Neural progenitor cell (in vitro differentiated cells): Measurements from ENCODE around the gene POU2F2. TPM values are rescaled to one million over a fixed set of nuclear protein-coding genes. Genes with fewer than 3 reads are reported as not detected.
A peak's percentile ranks its signal among the peaks of the same experiment; 100 is the strongest.

ENCODE experiments used
- DNase-seq: peaks from one replicate; pipeline ENCODE4 v3.0.0-alpha.2; 2016; ENCODE audit warnings: low spot score
- H2AFZ ChIP-seq: fragments of 200-600 bp; sonication (generic); replicated peaks from 2 replicates; pipeline ENCODE4 v1.6.1; 2016; ENCODE audit warnings: antibody characterized with exemption
- H3F3A ChIP-seq: fragments of 200-600 bp; sonication (generic); 2 replicates; pipeline ENCODE4 v1.6.1; 2016; ENCODE audit warnings: antibody characterized with exemption, low read depth
- H3K27ac ChIP-seq: fragments of 200-600 bp; sonication (generic); 2 replicates; pipeline ENCODE4 v1.5.1; 2016; ENCODE audit warnings: mild to moderate bottlenecking
- H3K27me3 ChIP-seq: fragments of 200-600 bp; sonication (generic); 2 replicates; pipeline ENCODE4 v1.6.1; 2016; ENCODE audit warnings: mild to moderate bottlenecking, moderate library complexity
- H3K36me3 ChIP-seq: fragments of 200-600 bp; sonication (generic); 2 replicates; pipeline ENCODE4 v1.5.1; 2016
- H3K4me1 ChIP-seq: fragments of 200-600 bp; sonication (generic); 2 replicates; pipeline ENCODE4 v1.6.1; 2016; ENCODE audit warnings: mixed run types
- H3K4me2 ChIP-seq: fragments of 200-600 bp; sonication (generic); 2 replicates; pipeline ENCODE4 v1.6.1; 2016
- H3K4me3 ChIP-seq: fragments of 200-600 bp; sonication (generic); 2 replicates; pipeline ENCODE4 v1.5.1; 2016
- H3K79me2 ChIP-seq: fragments of 200-600 bp; sonication (generic); 2 replicates; pipeline ENCODE4 v1.6.1; 2016; ENCODE audit warnings: low read depth
- H3K9ac ChIP-seq: fragments of 200-600 bp; sonication (generic); 2 replicates; pipeline ENCODE4 v1.6.1; 2016
- H3K9me3 ChIP-seq: fragments of 200-600 bp; sonication (generic); 2 replicates; pipeline ENCODE4 v1.5.1; 2016; ENCODE audit warnings: low read depth
- H4K20me1 ChIP-seq: fragments of 200-600 bp; sonication (generic); 2 replicates; pipeline ENCODE4 v1.6.1; 2016; ENCODE audit warnings: low read depth
- H3K27ac Mint-ChIP-seq: 3 replicates; pipeline ENCODE4 v1.8.0; 2021; ENCODE audit warnings: mixed read lengths
- H3K27me3 Mint-ChIP-seq: 2 replicates; pipeline ENCODE4 v1.8.0; 2022; ENCODE audit warnings: low read depth, mild to moderate bottlenecking, inconsistent platforms, moderate library complexity, mixed read lengths; ENCODE audit not compliant: insufficient read depth
- H3K36me3 Mint-ChIP-seq: 3 replicates; pipeline ENCODE4 v1.8.0; 2021; ENCODE audit warnings: mixed read lengths
- H3K4me1 Mint-ChIP-seq: 3 replicates; pipeline ENCODE4 v1.8.0; 2021; ENCODE audit warnings: mixed read lengths
- H3K4me3 Mint-ChIP-seq: 3 replicates; pipeline ENCODE4 v1.8.0; 2021; ENCODE audit warnings: mild to moderate bottlenecking, moderate library complexity, mixed read lengths
- H3K9me3 Mint-ChIP-seq: 3 replicates; pipeline ENCODE4 v1.8.0; 2020; ENCODE audit warnings: mixed read lengths
- EZH2 ChIP-seq: fragments of 200-600 bp; sonication (generic); IDR thresholded peaks from 2 replicates; pipeline ENCODE4 v1.6.1; 2017; ENCODE audit warnings: antibody characterized with exemption, mild to moderate bottlenecking, moderate library complexity
- EZH2phosphoT487 ChIP-seq: fragments of 200-600 bp; sonication (generic); IDR thresholded peaks from 2 replicates; pipeline ENCODE4 v1.6.1; 2017; ENCODE audit warnings: antibody characterized with exemption
- total RNA-seq: library from RNA; depleted of rRNA; stranded (reverse); fragments of >200 nt; gene quantifications from 2 replicates; pipeline ENCODE4 v1.2.3, GENCODE V29; 2015; ENCODE audit warnings: low replicate concordance
- TF ChIP-seq, protein P1 (sequence below): fragments of 200-600 bp; sonication (generic); IDR thresholded peaks from 2 replicates; pipeline ENCODE4 v1.5.1; 2017; ENCODE audit warnings: antibody characterized with exemption, mild to moderate bottlenecking

The POU2F2 gene
- total RNA-seq, 1 donor from 2014 or later: 0.69 TPM

DNA sequence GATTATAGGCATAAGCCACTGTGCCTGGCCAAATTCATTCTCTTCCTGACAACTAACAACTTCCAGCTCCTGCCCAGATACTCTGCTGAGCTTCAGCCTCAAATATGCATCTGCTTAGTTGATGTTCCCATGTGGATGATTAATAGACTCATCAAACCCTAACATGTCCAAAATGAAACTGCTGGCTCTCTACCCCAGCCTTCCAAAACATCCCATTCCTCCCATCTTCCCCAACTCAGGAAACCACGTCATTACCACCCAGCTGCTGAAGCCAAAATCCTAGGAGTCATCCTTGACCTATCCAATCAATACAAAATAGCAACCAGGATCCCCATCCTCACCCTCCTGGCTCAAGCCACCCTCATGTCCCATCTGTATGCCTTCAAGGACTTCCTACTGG, 20.9 kb downstream of the POU2F2 start:
- Histone ChIP-seq H2AFZ (no peak overlapping the region), H3F3A (no peaks in the 10 kb centered on the region), H3K4me2 (no peak overlapping the region), H3K4me3 (no peak overlapping the region), H3K9me3 (no peaks in the 10 kb centered on the region), H4K20me1 (no peaks in the 10 kb centered on the region), H3K9ac (no peak overlapping the region), H3K27me3 (no peaks in the 10 kb centered on the region), H3K4me1 (no peaks in the 10 kb centered on the region), H3K79me2 (no peaks in the 10 kb centered on the region), H3K27ac (no peak overlapping the region), H3K36me3 (no peaks in the 10 kb centered on the region)
- TF ChIP-seq EZH2phosphoT487: no peak
- TF ChIP-seq EZH2: no peak
- TF ChIP-seq, protein P1, sequence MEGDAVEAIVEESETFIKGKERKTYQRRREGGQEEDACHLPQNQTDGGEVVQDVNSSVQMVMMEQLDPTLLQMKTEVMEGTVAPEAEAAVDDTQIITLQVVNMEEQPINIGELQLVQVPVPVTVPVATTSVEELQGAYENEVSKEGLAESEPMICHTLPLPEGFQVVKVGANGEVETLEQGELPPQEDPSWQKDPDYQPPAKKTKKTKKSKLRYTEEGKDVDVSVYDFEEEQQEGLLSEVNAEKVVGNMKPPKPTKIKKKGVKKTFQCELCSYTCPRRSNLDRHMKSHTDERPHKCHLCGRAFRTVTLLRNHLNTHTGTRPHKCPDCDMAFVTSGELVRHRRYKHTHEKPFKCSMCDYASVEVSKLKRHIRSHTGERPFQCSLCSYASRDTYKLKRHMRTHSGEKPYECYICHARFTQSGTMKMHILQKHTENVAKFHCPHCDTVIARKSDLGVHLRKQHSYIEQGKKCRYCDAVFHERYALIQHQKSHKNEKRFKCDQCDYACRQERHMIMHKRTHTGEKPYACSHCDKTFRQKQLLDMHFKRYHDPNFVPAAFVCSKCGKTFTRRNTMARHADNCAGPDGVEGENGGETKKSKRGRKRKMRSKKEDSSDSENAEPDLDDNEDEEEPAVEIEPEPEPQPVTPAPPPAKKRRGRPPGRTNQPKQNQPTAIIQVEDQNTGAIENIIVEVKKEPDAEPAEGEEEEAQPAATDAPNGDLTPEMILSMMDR: no peak
- H3K27me3 Mint-ChIP-seq: peaks cover 6% of the 10 kb centered on the region
- peaks cover 19% of the 10 kb centered on the region for H3K4me1 Mint-ChIP-seq
- no peaks in the 10 kb centered on the region for H3K9me3 Mint-ChIP-seq
- peak overlapping the region; percentile 0 for H3K27ac Mint-ChIP-seq
- DNase-seq: no peak
- no peak overlapping the region for H3K4me3 Mint-ChIP-seq
- H3K36me3 Mint-ChIP-seq: no peaks in the 10 kb centered on the region

DNA sequence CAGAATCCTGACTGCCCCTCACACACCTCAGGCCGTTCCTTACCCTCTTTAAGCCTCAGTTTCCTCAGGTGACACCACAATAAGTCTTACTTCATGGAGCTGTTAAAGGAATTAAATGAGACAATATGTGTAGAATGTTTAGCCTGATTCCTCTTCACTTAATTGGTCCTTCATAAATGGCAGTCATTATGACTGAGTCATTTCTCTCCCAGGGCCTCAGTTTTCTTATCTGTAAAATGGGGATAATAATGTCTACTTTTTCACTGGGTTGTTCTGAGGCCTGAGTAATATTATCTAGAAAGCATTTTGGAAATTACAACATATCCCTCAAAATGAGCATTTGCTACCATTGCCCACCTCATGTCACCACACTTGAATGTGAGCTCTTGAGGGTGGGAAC, 21.6 kb downstream of the POU2F2 start:
- Mint-ChIP-seq H3K27me3 (peaks cover 12% of the 10 kb centered on the region), H3K4me3 (no peak overlapping the region), H3K9me3 (no peaks in the 10 kb centered on the region), H3K4me1 (peaks cover 19% of the 10 kb centered on the region), H3K36me3 (no peaks in the 10 kb centered on the region), H3K27ac (no peak overlapping the region)
- Histone ChIP-seq H3K4me1 (no peaks in the 10 kb centered on the region), H3K4me3 (no peak overlapping the region), H3K27me3 (peaks cover 2% of the 10 kb centered on the region), H3K27ac (no peak overlapping the region), H3K9ac (no peak overlapping the region), H3F3A (no peaks in the 10 kb centered on the region), H3K4me2 (no peak overlapping the region), H2AFZ (no peak overlapping the region), H3K79me2 (no peaks in the 10 kb centered on the region), H3K36me3 (no peaks in the 10 kb centered on the region), H3K9me3 (no peaks in the 10 kb centered on the region), H4K20me1 (no peaks in the 10 kb centered on the region)
- no peak for DNase-seq
- TF ChIP-seq EZH2phosphoT487 (no peak), EZH2 (no peak)
- TF ChIP-seq, protein P1: no peak

DNA sequence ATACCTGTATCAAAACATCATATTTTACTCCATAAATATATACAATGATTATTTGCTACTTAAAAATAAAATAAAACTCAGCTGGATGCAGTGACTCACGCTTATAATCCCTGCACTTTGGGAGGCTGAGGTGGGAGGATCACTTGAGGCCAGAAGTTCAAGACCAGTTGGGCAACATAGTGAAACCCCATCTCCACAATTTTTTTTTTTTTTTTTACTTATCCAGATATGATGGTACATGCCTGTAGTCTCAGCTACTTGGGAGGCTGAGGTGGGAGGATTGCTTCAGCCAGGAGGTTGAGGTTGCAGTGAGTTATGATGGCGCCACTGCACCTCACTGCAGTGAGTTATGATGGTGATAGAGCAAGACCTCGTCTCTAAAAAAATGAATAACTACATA, 22.4 kb downstream of the POU2F2 start:
- peaks cover 9% of the 10 kb centered on the region for H3K27me3 ChIP-seq
- Mint-ChIP-seq H3K27me3 (peaks cover 15% of the 10 kb centered on the region), H3K27ac (no peak overlapping the region), H3K4me1 (peaks cover 19% of the 10 kb centered on the region), H3K4me3 (no peak overlapping the region), H3K9me3 (no peaks in the 10 kb centered on the region), H3K36me3 (no peaks in the 10 kb centered on the region)
- no peaks in the 10 kb centered on the region for H3K4me1 ChIP-seq
- no peaks in the 10 kb centered on the region for H3F3A ChIP-seq
- no peaks in the 10 kb centered on the region for H3K9me3 ChIP-seq
- no peak for DNase-seq
- no peak overlapping the region for H3K27ac ChIP-seq
- H2AFZ ChIP-seq: no peak overlapping the region
- no peak overlapping the region for H3K4me2 ChIP-seq
- no peaks in the 10 kb centered on the region for H3K36me3 ChIP-seq
- H3K4me3 ChIP-seq: no peak overlapping the region
- H3K9ac ChIP-seq: no peak overlapping the region
- H3K79me2 ChIP-seq: no peaks in the 10 kb centered on the region
- TF ChIP-seq, protein P1: no peak
- TF ChIP-seq EZH2phosphoT487 (no peak), EZH2 (no peak)
- no peaks in the 10 kb centered on the region for H4K20me1 ChIP-seq
